Measurements from ENCODE around the gene TMPRSS13.
"Not testable (repeated sequence)": the region's sequence is repeated elsewhere in the genome, so short reads cannot be mapped to it uniquely, and the experiment has no call there.

TMPRSS13 gene

DNA sequence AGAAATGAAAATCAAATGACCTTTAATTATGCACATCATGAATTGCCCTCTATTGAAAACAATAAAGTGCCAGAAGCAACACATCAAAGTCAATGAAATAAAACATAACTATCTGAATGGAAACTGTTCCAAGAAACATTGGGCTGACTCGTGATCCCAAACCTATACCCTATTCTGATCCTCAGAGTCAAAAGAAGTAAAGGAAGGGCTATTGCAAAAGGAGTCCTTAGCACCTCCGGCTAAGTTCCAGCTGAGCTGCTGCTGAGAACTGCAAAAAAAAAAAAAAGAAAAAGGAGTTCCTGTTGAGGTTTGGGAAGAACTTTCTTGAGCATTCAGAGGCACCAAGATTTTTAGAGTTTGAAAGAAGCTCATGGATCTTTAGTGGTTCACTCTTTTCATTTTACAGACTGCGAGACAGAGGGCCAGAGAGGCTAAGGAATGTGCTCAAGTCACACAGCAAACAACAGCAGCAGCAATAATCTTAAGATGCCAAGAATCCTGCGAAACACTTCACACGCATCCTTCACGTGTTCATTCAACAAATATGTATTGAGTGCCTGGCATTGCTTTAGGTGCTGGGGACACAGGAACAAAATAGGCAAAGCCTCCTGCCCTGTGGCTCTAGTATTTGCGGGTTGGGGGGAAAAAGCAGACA, 841 bp upstream of the TMPRSS13 start:
- no peak for ATAC-seq
- TF ChIP-seq ESRRG (CRISPR knock-in tag; IDR thresholded peaks at IDR 0.05) (no peak), RARB (CRISPR knock-in tag; IDR thresholded peaks at IDR 0.05) (no peak), POU6F1 (CRISPR knock-in tag; IDR thresholded peaks at IDR 0.05; ENCODE audit: borderline replicate concordance, low read depth) (no peak), ZFP3 (CRISPR knock-in tag; IDR thresholded peaks at IDR 0.05) (no peak), GLIS3 (CRISPR knock-in tag; IDR thresholded peaks at IDR 0.05) (no peak), PPARA (CRISPR knock-in tag; IDR thresholded peaks at IDR 0.05; ENCODE audit: borderline replicate concordance) (no peak)
- TF ChIP-seq, protein P1, sequence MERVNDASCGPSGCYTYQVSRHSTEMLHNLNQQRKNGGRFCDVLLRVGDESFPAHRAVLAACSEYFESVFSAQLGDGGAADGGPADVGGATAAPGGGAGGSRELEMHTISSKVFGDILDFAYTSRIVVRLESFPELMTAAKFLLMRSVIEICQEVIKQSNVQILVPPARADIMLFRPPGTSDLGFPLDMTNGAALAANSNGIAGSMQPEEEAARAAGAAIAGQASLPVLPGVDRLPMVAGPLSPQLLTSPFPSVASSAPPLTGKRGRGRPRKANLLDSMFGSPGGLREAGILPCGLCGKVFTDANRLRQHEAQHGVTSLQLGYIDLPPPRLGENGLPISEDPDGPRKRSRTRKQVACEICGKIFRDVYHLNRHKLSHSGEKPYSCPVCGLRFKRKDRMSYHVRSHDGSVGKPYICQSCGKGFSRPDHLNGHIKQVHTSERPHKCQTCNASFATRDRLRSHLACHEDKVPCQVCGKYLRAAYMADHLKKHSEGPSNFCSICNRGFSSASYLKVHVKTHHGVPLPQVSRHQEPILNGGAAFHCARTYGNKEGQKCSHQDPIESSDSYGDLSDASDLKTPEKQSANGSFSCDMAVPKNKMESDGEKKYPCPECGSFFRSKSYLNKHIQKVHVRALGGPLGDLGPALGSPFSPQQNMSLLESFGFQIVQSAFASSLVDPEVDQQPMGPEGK (CRISPR knock-in tag; IDR thresholded peaks at IDR 0.05; ENCODE audit: borderline replicate concordance) = no peak

DNA sequence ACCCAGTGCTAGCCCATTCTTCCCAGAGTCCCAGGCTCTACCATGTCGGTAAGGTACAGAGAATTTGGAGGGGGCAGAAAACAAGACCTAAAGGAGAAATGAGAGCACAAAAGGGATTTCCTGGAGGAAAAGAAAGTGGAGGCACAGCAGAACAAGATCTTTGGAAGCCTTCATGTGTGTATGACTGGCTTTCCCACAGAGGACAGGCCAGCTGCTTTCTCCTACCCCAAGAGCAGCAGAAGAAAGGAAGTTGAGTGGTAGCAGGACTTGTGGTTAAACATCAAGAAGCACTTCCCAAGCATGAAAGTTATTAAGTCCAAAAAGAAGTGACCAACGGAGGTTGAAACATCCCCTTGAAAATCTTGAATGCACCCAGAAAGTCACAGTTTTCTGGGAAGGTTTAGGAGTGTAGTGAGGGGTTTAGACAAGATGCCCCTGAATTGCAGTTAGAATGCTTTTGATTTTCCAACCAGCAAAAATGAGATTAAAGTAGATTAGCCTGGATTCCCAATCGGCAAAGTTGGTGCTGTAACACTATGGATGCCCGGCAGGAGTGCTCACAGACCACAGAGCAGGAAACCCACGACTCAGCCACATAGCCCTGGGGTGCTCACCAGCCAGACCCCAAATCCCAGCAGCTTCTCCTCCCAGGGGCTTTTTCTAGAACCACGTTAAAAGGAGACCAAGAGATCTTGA, 608 bp downstream of the TMPRSS13 start:
- ATAC-seq = no peak
- TF ChIP-seq BACH2 (CRISPR knock-in tag; IDR thresholded peaks at IDR 0.05; ENCODE audit: borderline replicate concordance) (no peak), TCF4 (CRISPR knock-in tag; IDR thresholded peaks at IDR 0.05; ENCODE audit: borderline replicate concordance) (no peak), ZFP3 (CRISPR knock-in tag; IDR thresholded peaks at IDR 0.05) (no peak), ISL1 (CRISPR knock-in tag; IDR thresholded peaks at IDR 0.05) (no peak), ESRRG (CRISPR knock-in tag; IDR thresholded peaks at IDR 0.05) (no peak), ARNTL (CRISPR knock-in tag; IDR thresholded peaks at IDR 0.05; ENCODE audit: borderline replicate concordance, low read depth) (no peak), SNAI2 (CRISPR knock-in tag; IDR thresholded peaks at IDR 0.05) (no peak), OSR1 (CRISPR knock-in tag; IDR thresholded peaks at IDR 0.05) (no peak), ZNF8 (CRISPR knock-in tag; IDR thresholded peaks at IDR 0.05) (no peak)
- TF ChIP-seq, protein P2, sequence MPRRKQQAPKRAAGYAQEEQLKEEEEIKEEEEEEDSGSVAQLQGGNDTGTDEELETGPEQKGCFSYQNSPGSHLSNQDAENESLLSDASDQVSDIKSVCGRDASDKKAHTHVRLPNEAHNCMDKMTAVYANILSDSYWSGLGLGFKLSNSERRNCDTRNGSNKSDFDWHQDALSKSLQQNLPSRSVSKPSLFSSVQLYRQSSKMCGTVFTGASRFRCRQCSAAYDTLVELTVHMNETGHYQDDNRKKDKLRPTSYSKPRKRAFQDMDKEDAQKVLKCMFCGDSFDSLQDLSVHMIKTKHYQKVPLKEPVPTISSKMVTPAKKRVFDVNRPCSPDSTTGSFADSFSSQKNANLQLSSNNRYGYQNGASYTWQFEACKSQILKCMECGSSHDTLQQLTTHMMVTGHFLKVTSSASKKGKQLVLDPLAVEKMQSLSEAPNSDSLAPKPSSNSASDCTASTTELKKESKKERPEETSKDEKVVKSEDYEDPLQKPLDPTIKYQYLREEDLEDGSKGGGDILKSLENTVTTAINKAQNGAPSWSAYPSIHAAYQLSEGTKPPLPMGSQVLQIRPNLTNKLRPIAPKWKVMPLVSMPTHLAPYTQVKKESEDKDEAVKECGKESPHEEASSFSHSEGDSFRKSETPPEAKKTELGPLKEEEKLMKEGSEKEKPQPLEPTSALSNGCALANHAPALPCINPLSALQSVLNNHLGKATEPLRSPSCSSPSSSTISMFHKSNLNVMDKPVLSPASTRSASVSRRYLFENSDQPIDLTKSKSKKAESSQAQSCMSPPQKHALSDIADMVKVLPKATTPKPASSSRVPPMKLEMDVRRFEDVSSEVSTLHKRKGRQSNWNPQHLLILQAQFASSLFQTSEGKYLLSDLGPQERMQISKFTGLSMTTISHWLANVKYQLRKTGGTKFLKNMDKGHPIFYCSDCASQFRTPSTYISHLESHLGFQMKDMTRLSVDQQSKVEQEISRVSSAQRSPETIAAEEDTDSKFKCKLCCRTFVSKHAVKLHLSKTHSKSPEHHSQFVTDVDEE (CRISPR knock-in tag; IDR thresholded peaks at IDR 0.05) = no peak

- no peak for ATAC-seq
- TF ChIP-seq ARNTL (CRISPR knock-in tag; IDR thresholded peaks at IDR 0.05; ENCODE audit: borderline replicate concordance, low read depth) = no peak
- TF ChIP-seq, protein P2 (CRISPR knock-in tag; IDR thresholded peaks at IDR 0.05) = no peak
- TF ChIP-seq CSRNP3 (CRISPR knock-in tag; IDR thresholded peaks at IDR 0.05) = no peak
- TF ChIP-seq ZFP3 (CRISPR knock-in tag; IDR thresholded peaks at IDR 0.05) = no peak
Measured at GRCh38 chr11:117927926-117928325, 1.3 kb downstream of the TMPRSS13 start.

- not testable (repeated sequence) for ATAC-seq
Measured at GRCh38 chr11:117926166-117926565, 3.0 kb downstream of the TMPRSS13 start.

All from SK-N-SH treated with all-trans-retinoic acid at 6 μM for 48 hours (cell line).